Adrenal gland (tissue), 5 donors: ENCODE measurements around the gene CLDN5.

Experiments
- POLR2A ChIP-seq, 2 donors: fragments of 450-650 bp; IDR thresholded peaks; one replicate each; pipeline ENCODE4 v1.6.1; 2017; ENCODE audit warnings: antibody characterized with exemption in 2 of 2, mild to moderate bottlenecking in 2 of 2, moderate library complexity in 1 of 2
- TF ChIP-seq, protein P1 (sequence below), 6 experiments: fragments of 450-650 bp in 4 of 6; fragments of 200-600 bp in 2 of 6; sonication (generic) in 1 of 6; IDR thresholded peaks; 1 replicate in 5 of 6; 2 replicates in 1 of 6; pipeline versions ENCODE4 v1.5.1 to v1.8.0; 2016 to 2021; ENCODE audit warnings: antibody characterized with exemption in 6 of 6, mild to moderate bottlenecking in 2 of 6, moderate library complexity in 1 of 6
- donor health status: DM: no; HTN: no; CAD: no.

DNA sequence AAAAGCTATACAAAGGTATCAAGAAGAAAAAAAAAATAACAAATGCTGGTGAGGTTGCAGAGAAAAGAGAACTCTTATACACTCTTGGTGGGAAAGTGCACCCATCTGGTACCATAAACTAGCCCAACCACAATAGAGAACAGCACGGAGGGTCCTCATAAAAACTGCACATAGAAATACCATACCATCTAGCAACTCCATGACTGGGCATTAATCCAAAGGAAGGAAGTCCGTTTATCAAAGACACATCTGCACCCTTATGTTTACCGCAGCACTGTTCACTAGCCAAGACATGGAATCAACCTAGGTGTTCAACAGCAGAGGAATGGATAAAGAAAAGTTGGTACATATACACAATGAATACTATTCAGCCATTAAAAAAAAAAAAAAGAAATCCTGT lies 10.8 kb upstream of the CLDN5 start:
- TF ChIP-seq, protein P1, sequence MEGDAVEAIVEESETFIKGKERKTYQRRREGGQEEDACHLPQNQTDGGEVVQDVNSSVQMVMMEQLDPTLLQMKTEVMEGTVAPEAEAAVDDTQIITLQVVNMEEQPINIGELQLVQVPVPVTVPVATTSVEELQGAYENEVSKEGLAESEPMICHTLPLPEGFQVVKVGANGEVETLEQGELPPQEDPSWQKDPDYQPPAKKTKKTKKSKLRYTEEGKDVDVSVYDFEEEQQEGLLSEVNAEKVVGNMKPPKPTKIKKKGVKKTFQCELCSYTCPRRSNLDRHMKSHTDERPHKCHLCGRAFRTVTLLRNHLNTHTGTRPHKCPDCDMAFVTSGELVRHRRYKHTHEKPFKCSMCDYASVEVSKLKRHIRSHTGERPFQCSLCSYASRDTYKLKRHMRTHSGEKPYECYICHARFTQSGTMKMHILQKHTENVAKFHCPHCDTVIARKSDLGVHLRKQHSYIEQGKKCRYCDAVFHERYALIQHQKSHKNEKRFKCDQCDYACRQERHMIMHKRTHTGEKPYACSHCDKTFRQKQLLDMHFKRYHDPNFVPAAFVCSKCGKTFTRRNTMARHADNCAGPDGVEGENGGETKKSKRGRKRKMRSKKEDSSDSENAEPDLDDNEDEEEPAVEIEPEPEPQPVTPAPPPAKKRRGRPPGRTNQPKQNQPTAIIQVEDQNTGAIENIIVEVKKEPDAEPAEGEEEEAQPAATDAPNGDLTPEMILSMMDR (IDR thresholded peaks at IDR 0.05), result no peak
- TF ChIP-seq POLR2A (IDR thresholded peaks at IDR 0.05), result no peak
